Right lung (tissue), 10 donors: ENCODE measurements around the gene OTOF. TPM values are rescaled to one million over a fixed set of nuclear protein-coding genes. Genes with fewer than 3 reads are reported as not detected.

Experiments
- DNase-seq, 2 donors: peaks; one replicate each; pipeline ENCODE4 v3.0.0-alpha.2; 2013
- long read RNA-seq, 8 donors: transcript quantifications; one replicate each; lab custom pipeline, GENCODE V29; 2026
- polyA plus RNA-seq, 5 donors: library from polyadenylated mRNA; unstranded; fragments of 120-200 nt; gene quantifications; one replicate each; pipeline versions ENCODE4 v1.2.1 to v1.2.3, GENCODE V29; 2013; ENCODE audit warnings: inconsistent platforms in 1 of 5, low replicate concordance in 1 of 5; ENCODE audit not compliant: insufficient read length in 5 of 5, insufficient read depth in 1 of 5

The OTOF gene
- polyA plus RNA-seq: 1 to 10 TPM in 1 of 5 donors, under 1 TPM in 3, not detected in 1; 0.03 to 1.5 (median 0.17) TPM
- long read RNA-seq, donor 1: 0 reads
- long read RNA-seq, donor 2: 0 reads
- long read RNA-seq, donor 3: 0 reads
- long read RNA-seq, donor 4: 0 reads
- long read RNA-seq, donor 5: 0 reads
- long read RNA-seq, donor 6: 0 reads
- long read RNA-seq, donor 7: 0 reads
- long read RNA-seq, donor 8: 0 reads

- DNase-seq: peak; percentile 41 to 60
Observed at GRCh38 chr2:26477911-26478253, at the start of gene OTOF. Gene OTOF, minus strand, starts transcription at chr2:26478124.

DNA sequence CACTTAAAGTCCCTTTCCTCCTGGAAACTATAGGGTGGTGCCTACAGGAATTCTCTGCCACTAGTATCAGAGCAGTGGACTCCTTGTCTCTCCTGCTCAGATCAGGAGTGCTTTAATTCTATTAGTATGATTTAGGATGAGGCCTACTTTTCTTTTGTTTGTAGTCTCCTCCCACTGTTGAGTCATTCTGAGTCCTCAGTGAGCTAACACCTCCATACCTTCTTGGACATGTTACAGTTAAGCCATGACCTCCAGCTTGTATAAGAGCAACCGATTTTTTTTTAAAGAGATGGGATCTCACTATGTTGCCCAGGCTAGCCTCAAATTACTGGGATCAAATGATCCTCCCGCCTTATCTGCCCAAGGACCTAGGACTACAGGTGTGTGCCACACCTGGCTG is 48.7 kb upstream of the OTOF start:
- DNase-seq: no peak

DNA sequence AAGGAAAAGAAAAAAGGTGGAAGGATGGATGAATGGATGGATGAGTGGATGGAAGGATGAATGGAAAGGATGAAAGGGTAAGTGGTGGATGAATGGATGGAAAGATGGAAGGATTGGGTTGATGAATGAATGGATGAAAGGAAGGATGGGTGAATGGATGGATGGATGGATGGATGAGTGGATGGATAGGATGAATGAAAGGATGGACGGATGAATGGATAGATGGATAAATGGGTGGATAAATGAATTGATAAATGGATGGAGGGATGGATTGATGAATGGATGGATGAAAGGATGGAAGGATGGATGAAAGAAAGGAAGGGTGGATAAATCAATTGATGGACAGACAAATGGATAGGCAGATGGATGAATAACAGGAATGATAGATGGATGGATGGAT is 48.2 kb upstream of the OTOF start:
- no peak for DNase-seq

- DNase-seq: no peak
Observed at GRCh38 chr2:26523750-26524149, 45.8 kb upstream of the OTOF start.

- no peak for DNase-seq
Observed at GRCh38 chr2:26522751-26523171, 44.8 kb upstream of the OTOF start.

GRCh38 chr2:26522325-26522724 is 44.4 kb upstream of the OTOF start:
- no peak for DNase-seq

- no peak for DNase-seq
Observed at GRCh38 chr2:26521913-26522180, 43.9 kb upstream of the OTOF start.

DNA sequence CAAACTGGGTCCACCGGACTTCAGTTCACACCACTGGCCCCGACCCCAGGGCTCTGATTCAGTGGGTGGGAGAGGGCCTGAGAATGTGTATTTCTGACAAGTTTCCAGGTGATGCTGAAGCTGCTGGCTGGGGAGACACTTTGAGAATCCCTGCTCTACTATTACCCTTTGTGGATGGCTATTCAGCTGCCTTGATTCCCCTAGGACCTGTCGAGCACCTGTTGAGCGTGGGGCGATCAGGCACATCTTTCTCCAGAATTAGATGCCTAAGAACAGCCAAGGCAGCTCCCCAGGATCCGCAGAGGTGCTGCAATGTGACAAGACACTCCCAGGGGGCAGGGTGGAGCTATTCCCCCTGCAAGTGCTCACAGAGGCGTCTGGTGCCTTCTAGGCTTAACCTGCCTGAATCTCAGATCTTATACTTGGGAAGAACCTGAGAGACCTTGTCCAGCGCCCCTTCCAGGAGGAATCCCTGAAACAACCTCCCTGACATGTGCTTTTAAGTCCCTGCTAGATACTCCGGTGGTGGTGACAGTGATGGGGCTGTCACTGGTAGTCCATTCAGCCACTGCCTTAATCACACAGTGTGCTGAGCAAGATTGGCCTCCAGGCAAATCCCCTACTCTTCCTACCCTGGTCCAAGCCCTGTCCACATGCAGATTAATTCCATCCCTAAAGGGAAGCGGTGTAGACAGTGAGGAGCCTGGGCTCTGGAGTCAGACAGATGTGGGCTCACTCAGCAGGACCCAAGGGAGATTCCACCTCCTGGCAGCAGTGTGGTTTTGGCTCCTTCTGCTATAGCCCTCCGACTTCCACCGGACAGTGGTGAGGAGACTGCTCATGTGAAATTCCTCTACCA is 43.4 kb upstream of the OTOF start:
- no peak for DNase-seq

GRCh38 chr2:26520148-26520449 is 42.2 kb upstream of the OTOF start:
- DNase-seq: no peak

DNA sequence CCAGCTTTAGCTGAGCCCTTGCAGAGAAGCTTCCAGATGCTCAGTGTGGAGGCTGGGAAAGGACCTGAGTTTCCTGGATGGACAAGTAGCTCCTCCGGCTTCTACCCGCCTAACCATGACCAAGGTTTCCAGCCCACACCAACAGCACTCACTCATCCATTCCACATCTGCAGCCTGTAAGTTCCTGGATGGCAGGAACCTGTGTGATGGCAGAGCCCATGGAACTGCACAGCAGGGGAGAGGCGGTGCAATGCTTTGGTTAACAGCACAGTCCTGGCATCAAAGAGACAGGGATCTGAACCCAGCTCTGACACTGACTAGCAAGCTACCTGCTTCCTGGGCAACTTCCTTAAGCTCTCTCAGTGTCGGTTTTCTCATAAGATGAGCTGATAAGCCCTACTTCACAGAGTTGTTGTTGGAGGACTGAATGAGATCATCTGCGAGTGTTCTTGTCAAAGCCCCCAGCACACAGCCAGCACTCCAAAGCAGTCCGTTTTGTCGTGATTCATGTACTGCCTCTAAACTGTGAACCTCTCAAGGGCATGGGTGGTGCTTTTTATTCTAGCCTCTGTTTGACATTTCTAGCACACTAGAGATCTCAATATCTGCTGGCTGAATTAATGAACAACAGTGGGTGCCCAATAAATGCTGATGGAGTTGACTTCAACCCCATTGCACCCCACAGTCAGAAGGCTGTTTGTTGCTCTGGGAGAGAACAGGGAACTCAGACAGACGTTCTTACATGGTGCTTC is 41.6 kb upstream of the OTOF start:
- no peak for DNase-seq

GRCh38 chr2:26516781-26517180 is 38.9 kb upstream of the OTOF start:
- no peak for DNase-seq

DNA sequence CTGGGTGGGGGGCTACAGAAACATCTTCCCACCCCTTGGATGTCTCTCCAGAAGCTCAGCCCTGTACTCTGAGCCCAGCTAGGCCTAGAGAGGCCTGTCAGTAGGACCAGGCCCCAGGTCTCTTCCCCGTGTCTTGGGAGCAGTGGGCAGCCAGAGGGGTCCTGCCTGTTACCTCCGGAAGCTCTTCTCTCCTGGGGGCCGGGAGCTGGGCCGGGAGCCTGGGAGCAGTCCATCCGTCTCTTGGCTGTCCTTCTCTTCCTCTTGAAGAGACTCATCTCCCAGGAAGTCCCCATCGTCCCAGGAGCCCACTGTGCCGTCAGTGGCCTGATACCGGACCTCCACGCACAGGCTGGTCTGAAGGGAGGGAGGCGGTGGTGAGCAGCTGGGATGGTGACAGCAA is 38.3 kb upstream of the OTOF start:
- DNase-seq: no peak

GRCh38 chr2:26515771-26516170 is 37.8 kb upstream of the OTOF start:
- DNase-seq: no peak

DNA sequence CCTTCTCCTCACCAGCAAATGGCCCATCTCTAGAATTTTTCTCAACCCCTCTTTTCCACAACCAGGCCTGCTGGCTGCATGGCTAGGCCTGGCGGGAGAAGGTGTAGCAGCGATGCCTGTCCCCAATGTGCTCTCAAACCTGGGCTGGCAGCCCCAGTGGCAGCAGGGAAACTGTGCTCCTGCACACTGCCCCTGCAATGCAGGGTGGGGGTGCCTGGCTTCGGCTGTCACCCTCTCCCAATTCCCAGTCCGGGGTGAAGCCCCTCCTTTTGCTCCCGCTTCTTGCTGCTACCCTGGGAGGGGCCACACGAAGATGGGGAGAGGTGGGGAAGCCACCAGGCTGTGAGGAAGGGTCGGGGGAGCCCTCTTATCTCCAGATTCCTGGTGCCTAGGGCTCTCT is 36.1 kb upstream of the OTOF start:
- DNase-seq: no peak

DNA sequence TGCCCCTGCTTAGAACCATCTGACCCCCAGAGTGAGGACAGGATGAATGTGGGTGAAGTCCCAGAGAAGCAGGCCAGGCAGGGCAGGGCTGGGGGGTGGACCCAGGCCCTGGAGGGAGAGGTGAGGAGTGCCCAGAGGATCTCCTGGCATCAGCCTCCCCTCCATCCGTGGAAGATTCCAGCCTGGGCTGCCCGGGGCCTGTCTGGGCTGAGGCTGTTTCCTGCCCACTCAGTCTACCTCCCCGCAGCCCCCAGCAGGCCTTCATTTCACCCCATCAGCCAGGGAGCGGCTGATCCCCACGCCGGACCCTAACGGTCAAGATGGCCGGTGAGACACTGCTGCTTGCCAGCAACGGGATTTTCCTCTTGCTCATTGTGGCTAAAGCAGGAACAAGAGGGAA is 35.3 kb upstream of the OTOF start:
- DNase-seq: no peak

DNA sequence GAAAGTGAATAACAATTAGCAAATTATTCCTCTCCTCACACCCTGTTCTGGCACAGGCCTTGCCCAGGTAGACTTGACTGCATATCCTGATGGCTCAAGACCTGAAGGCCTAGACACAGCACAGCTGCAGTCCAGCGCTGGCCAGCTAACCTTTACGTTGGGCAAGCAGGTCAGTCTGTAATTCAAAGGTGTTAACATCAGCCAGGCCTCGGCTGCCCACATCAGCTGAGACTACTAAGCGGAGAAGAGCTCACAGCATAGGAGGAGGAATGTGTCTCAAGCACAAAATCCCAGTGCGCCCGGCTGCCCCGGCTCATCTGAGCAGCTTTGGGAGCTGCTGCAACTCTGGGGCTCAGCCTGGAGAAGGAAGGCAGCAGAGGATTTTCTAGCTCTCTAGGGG is 33.5 kb upstream of the OTOF start:
- DNase-seq: no peak

GRCh38 chr2:26510344-26510973 is 32.5 kb upstream of the OTOF start:
- no peak for DNase-seq

GRCh38 chr2:26509141-26509540 is 31.2 kb upstream of the OTOF start:
- DNase-seq: no peak

- DNase-seq: no peak
Observed at GRCh38 chr2:26507932-26508331, 30.0 kb upstream of the OTOF start.

GRCh38 chr2:26507088-26507487 is 29.2 kb upstream of the OTOF start:
- DNase-seq: no peak

DNA sequence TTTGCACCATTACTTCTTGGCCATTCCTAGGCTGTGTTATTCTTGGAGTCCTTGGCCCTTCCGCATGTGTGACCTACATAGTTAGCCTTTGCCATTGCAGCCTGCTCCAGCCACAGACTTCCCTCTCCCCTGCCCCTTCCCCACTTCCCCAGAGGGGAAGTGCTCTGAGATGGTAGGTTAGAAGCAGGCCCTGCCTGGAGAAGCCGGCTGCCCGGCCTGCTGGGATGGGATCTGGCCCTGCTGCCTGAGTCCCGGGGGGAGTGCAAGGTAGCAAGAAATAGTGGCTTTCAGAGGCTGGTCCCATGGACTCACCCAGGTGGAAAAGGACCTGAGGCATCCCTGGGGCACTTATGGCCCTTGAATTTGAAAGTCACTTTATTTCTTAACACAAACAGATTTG is 28.4 kb upstream of the OTOF start:
- DNase-seq: no peak

DNA sequence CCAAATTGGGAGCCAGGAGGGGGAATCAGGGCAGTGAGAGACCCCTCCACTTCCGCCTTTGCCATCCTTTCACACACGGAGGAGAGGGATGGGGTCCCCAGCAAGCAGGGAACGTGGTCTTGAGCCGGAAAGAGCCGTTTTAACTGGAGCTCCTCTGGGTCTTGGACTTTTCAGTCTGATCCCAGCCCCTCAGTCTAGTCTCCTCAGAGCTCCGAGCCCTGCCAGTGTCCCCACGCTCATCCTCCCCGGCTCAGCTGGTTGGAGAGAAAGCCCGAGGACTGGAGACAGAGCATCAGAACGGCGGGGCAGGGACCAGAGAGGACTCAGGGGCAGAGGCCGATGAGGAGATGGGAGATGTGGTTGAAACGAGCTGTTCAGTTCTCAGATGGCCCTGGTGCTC is 26.1 kb upstream of the OTOF start:
- DNase-seq: no peak
